GM21529 (cell line): ENCODE measurements around the gene EXOC6.
A peak's percentile ranks its signal among the peaks of the same experiment; 100 is the strongest.
"Not testable (repeated sequence)": the region's sequence is repeated elsewhere in the genome, so short reads cannot be mapped to it uniquely, and the experiment has no call there.

Source experiments
- ATAC-seq: cut with Tn5 transposase; IDR thresholded peaks from one replicate; pipeline ENCODE4 v1.9.1; 2021; ENCODE audit not compliant: unreplicated experiment

EXOC6 gene

GRCh38 chr10:92931597-92931996 lies 83.3 kb downstream of the EXOC6 start:
- ATAC-seq, result no peak

GRCh38 chr10:92937876-92938275 lies 89.6 kb downstream of the EXOC6 start:
- no peak for ATAC-seq

GRCh38 chr10:92938841-92939240 lies 90.5 kb downstream of the EXOC6 start:
- ATAC-seq, result no peak

DNA sequence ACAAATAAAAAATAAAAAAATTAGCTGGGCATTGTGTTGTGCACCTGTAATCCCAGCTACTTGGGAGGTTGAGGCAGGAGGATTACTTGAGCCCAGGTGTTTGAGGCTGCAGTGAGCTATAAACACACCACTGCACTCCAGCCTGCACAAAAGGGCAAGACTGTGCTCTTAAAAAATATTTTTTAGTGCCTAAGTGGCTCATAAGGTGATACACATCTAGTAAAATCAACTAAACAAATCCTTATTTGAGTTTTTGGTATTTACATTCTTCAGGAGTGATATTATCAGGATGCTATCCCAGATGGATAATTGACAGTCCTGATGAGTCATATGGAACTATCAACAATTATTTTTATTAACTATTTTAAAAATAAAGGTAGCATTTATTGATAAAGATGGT lies 93.9 kb downstream of the EXOC6 start:
- no peak for ATAC-seq

- ATAC-seq, result no peak
Measured at GRCh38 chr10:92946491-92946890, 98.2 kb downstream of the EXOC6 start.

GRCh38 chr10:92952573-92952972 lies 104.3 kb downstream of the EXOC6 start:
- not testable (repeated sequence) for ATAC-seq

DNA sequence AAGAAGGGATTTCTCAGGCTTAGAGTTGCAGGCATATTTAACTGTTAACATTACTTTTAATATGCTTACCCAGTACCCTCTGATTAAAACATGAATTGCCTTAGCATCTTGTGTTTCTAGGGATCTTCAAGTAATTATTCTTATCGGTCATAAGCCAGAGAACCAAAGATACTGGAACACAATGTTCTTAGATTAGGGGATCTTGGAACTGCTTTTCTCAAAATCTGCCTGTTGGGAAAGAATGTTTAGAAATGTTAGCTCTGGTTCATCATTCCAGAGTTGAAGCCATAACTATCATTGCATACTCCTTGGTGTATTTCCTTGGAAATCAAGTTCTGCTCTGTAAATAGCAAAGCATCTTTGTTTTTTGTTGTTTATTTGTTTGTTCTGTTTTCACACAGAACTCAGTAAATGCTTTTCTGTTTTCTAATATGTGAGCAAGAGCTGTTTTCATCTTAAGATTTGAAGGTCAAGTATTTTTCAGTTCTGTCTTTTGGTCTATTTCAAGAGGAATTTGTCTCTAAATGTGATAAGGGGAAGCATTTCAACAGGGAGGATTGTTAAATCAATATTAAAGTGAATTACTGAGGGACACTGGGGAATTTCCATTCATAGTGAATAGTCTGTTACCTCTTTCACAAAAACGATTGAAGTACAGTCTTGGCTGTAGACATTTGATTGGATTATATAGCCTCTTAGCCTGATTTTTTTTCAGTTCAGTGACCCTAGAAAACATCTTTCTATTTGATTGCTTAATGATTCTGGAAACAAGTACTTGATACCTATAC lies 109.1 kb downstream of the EXOC6 start:
- no peak for ATAC-seq

DNA sequence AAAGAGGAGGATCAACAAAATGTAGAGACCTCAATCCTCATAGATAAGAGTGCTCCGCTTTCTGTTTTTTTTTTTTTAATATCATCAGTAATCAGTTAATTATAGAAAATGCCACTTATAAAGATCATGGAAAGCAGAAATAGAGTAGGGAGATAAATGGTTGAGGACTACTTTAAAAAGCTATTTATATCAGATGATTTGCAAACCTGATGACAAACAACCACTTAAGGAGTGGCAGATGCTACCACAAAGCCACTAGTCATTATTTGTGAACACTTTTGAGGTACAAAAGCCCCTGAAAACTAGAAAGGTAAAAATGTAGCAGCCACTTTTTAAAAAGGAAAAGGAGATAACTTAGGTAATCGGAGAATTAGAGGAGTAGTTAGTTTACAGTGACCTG lies 113.3 kb downstream of the EXOC6 start:
- ATAC-seq, result no peak

GRCh38 chr10:92965314-92965713 lies 117.0 kb downstream of the EXOC6 start:
- no peak for ATAC-seq

GRCh38 chr10:92967641-92968040 lies 119.3 kb downstream of the EXOC6 start:
- no peak for ATAC-seq

- no peak for ATAC-seq
Measured at GRCh38 chr10:92969151-92969550, 120.8 kb downstream of the EXOC6 start.

DNA sequence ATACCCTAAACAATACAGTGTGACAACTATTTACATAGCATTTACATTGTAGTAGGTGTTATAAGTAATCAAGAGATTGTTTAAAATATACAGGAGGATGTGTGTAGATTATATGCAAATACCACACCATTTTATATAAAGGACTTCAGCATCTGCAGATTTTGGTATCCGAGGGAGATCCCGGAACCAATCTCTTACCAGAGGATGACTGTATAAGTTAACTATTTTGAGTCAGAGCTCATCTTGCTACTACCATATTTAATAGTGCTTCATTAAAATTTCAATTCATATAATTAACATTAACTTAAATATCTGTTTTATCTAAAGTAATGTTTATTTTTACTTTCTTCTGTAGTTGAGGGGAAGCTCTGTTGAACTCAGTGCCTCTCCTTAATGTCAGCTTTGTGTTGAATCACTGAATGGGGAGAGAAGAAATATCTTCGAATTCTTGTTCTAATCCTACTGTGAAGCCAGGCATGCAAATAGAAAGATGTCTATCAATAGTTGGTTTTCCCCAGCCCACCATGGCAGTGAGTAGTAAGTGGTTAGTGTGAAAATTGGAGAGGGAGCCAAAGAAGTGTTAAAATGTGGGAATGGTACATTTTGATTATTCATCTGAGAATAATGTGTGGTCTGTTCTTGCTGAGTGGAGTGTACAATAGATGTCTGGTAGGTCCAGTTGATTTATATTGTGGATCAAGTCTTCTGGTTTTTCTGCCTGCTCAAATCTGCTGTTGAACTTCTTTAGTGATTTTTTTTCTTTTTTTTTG lies 122.2 kb downstream of the EXOC6 start:
- no peak for ATAC-seq

GRCh38 chr10:92972066-92972870 lies 123.9 kb downstream of the EXOC6 start:
- ATAC-seq, result no peak

- ATAC-seq, result no peak
Measured at GRCh38 chr10:92972886-92973285, 124.6 kb downstream of the EXOC6 start.

- not testable (repeated sequence) for ATAC-seq
Measured at GRCh38 chr10:92976278-92976677, 128.0 kb downstream of the EXOC6 start.

DNA sequence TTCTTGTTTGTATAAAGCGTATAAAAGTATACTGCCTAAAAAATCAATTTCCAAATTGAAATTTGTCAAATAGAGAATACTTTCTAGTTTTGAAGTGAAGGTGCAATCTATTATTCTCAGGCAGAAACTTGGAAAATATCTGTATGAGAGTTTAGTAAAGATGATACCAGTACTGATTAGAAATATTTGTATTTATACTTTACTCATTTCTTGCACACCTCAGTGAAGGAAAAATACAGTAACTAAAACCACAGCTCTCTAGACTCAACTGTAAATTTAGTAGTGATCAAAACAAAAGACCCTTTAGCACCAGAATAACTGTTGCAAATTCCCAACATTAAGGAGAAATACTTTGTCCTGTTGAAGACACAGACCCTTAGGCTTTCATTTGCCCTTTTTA lies 140.9 kb downstream of the EXOC6 start:
- no peak for ATAC-seq

DNA sequence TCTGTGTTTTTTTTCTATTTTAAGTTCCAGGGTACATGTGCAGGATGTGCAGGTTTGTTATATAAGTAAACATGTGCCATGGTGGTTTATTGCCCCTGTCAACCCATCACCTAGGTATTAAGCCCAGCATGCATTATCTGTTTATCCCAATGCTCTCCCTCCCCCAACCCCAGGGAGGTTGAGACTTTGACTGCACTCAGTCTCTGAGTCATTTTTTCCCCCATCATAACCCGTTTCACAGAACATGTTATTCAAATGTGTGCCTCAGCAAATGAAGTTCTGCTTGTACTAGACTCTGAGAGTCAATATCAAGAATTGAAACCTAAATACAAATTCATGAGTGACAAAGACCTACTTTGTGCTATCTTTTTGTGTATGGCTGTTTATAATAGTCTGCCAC lies 142.3 kb downstream of the EXOC6 start:
- peak; percentile 75 for ATAC-seq

- no peak for ATAC-seq
Measured at GRCh38 chr10:92991513-92991912, 143.2 kb downstream of the EXOC6 start.

- ATAC-seq, result no peak
Measured at GRCh38 chr10:92993699-92994272, 145.5 kb downstream of the EXOC6 start.

DNA sequence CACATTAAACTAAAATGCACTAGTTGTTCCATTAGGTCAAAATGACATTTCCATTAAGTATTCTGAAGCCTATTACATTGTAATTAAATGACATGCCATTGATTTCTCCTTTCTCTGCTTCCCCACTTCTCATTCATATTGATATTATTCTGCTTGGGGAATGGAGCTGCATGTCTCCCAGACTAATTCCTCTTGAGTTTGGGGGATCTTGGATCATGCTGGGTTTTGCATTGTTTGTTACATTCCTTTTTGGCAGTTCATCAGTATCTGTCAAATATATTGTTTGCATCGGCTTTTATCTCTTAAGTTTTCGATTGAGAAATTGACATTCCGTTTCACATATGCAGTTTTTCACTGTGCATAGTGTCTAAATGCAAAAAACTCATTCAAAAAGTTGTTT lies 147.2 kb downstream of the EXOC6 start:
- ATAC-seq, result no peak

DNA sequence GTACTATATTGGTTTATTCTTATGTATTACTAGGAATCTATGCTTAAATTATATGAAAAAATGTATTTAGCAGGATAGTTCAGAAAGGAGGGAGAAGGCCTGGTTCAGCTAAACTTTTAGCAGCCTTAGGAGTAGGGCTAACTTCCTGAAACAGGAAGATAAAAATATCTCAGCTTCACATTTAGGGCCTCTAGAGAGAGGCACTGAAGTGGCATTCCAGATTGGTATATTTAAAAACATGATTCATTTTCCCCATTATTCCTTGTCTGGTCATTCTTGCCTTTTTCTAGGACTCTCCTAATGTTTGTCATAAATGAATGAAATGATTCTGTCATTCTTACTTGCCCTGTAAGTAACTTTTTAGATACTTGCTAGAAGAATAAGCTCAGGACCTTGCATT lies 149.3 kb downstream of the EXOC6 start:
- no peak for ATAC-seq
